Epithelial cell of proximal tubule (primary cell): ENCODE measurements around the gene PRKCSH. TPM values are rescaled to one million over a fixed set of nuclear protein-coding genes. Genes with fewer than 3 reads are reported as not detected.
"Not testable (repeated sequence)": the region's sequence is repeated elsewhere in the genome, so short reads cannot be mapped to it uniquely, and the experiment has no call there.

Experiments
- DNase-seq: peaks from one replicate; pipeline ENCODE4 v3.0.0-alpha.2; 2011; ENCODE audit warnings: low read depth
- H3K4me3 ChIP-seq: 2 replicates; pipeline ENCODE4 v1.5.1; 2011; ENCODE audit warnings: low read depth, mild to moderate bottlenecking, low read length
- CTCF ChIP-seq: conservative IDR thresholded peaks from 2 replicates; pipeline ENCODE4 v1.5.1; 2012; ENCODE audit warnings: low read depth, mild to moderate bottlenecking, low read length
- total RNA-seq: library from RNA; depleted of rRNA; stranded (reverse); fragments of >200 nt; gene quantifications from 2 replicates; pipeline ENCODE4 v1.2.3, GENCODE V29; 2015

The PRKCSH gene
- total RNA-seq, 1 donor from 2014 or later = 243 TPM

GRCh38 chr19:11473725-11474124 is 38.3 kb downstream of the PRKCSH start:
- DNase-seq = no peak
- TF ChIP-seq CTCF = no peak
- H3K4me3 ChIP-seq = no peak overlapping the region

- H3K4me3 ChIP-seq, DNase-seq: not testable (repeated sequence)
Observed at GRCh38 chr19:11475343-11475742, 39.9 kb downstream of the PRKCSH start.

GRCh38 chr19:11475861-11476260 is 40.4 kb downstream of the PRKCSH start:
- TF ChIP-seq CTCF = no peak
- DNase-seq = peak; percentile 19

GRCh38 chr19:11478167-11479089 is 43.0 kb downstream of the PRKCSH start:
- no peak for DNase-seq
- TF ChIP-seq CTCF = no peak
- H3K4me3 ChIP-seq = no peak overlapping the region

More at GRCh38 chr19:11475861-11476260, 40.4 kb downstream of the PRKCSH start:
- no peak overlapping the region for H3K4me3 ChIP-seq

- no peak for TF ChIP-seq CTCF
- no peak for DNase-seq
- H3K4me3 ChIP-seq = no peak overlapping the region
Observed at GRCh38 chr19:11479090-11479897, 43.9 kb downstream of the PRKCSH start.

- no peak overlapping the region for H3K4me3 ChIP-seq
- no peak for DNase-seq
- no peak for TF ChIP-seq CTCF
Observed at GRCh38 chr19:11479898-11480714, 44.7 kb downstream of the PRKCSH start.
